Stimulated activated memory B cell treated with anti-CD40 and anti-IgM and Interleukin-4, amounts not matched to agents 10 μg/mL and 1 μg/mL and 100 μg/mL, for 72 hours (primary cell): ENCODE results near the gene FGD3.

Experiments
- ATAC-seq: fragments of 150-1000 bp; cut with Tn5 transposase; 2 replicates; pipeline ENCODE4 v1.10.0; 2021
- H3K27ac Mint-ChIP-seq: one replicate; pipeline ENCODE4 v1.8.0; 2022; ENCODE audit warnings: mild to moderate bottlenecking, mixed read lengths
- H3K27me3 Mint-ChIP-seq: one replicate; pipeline ENCODE4 v1.8.0; 2022; ENCODE audit warnings: mixed read lengths
- H3K36me3 Mint-ChIP-seq: one replicate; pipeline ENCODE4 v1.8.0; 2022; ENCODE audit warnings: mixed read lengths
- H3K4me1 Mint-ChIP-seq: one replicate; pipeline ENCODE4 v1.8.0; 2022; ENCODE audit warnings: mixed read lengths
- H3K4me3 Mint-ChIP-seq: one replicate; pipeline ENCODE4 v1.8.0; 2022; ENCODE audit warnings: mild to moderate bottlenecking, moderate library complexity, mixed read lengths
- H3K9me3 Mint-ChIP-seq: one replicate; pipeline ENCODE4 v1.8.0; 2022; ENCODE audit warnings: mixed read lengths

Gene FGD3

GRCh38 chr9:92965759-92966517 lies 18.6 kb downstream of the FGD3 start:
- ATAC-seq, result no peak
- peaks cover 81% of the 10 kb centered on the region for H3K4me1 Mint-ChIP-seq

GRCh38 chr9:92966518-92966800 lies 19.1 kb downstream of the FGD3 start:
- peak overlapping the region; percentile 96 for H3K4me3 Mint-ChIP-seq
- H3K9me3 Mint-ChIP-seq, result no peaks in the 10 kb centered on the region
- no peak for ATAC-seq
- H3K27me3 Mint-ChIP-seq, result no peaks in the 10 kb centered on the region
- H3K27ac Mint-ChIP-seq, result peak overlapping the region; percentile 96
- H3K4me1 Mint-ChIP-seq, result peaks cover 86% of the 10 kb centered on the region
- H3K36me3 Mint-ChIP-seq, result peaks cover 18% of the 10 kb centered on the region

More at GRCh38 chr9:92965759-92966517, 18.6 kb downstream of the FGD3 start:
- peaks cover 21% of the 10 kb centered on the region for H3K36me3 Mint-ChIP-seq
- no peaks in the 10 kb centered on the region for H3K27me3 Mint-ChIP-seq
- peak overlapping the region; percentile 96 for H3K4me3 Mint-ChIP-seq
- peak overlapping the region; percentile 96 for H3K27ac Mint-ChIP-seq
- no peaks in the 10 kb centered on the region for H3K9me3 Mint-ChIP-seq

GRCh38 chr9:92968081-92968480 lies 20.8 kb downstream of the FGD3 start:
- no peak overlapping the region for H3K4me3 Mint-ChIP-seq
- peaks cover 90% of the 10 kb centered on the region for H3K4me1 Mint-ChIP-seq
- H3K36me3 Mint-ChIP-seq, result peaks cover 10% of the 10 kb centered on the region
- no peaks in the 10 kb centered on the region for H3K9me3 Mint-ChIP-seq
- no peaks in the 10 kb centered on the region for H3K27me3 Mint-ChIP-seq
- H3K27ac Mint-ChIP-seq, result peak overlapping the region; percentile 21
- ATAC-seq, result no peak

GRCh38 chr9:92969516-92970466 lies 22.5 kb downstream of the FGD3 start:
- Mint-ChIP-seq H3K27ac (peak overlapping the region; percentile 21), H3K4me1 (peaks cover 95% of the 10 kb centered on the region), H3K27me3 (no peaks in the 10 kb centered on the region), H3K9me3 (no peaks in the 10 kb centered on the region), H3K4me3 (no peak overlapping the region), H3K36me3 (peaks cover 17% of the 10 kb centered on the region)
- no peak for ATAC-seq

- Mint-ChIP-seq H3K4me3 (no peak overlapping the region), H3K36me3 (peaks cover 16% of the 10 kb centered on the region), H3K4me1 (peaks cover 90% of the 10 kb centered on the region), H3K27me3 (no peaks in the 10 kb centered on the region), H3K27ac (no peak overlapping the region), H3K9me3 (no peaks in the 10 kb centered on the region)
- no peak for ATAC-seq
Observed at GRCh38 chr9:92970467-92970923, 23.2 kb downstream of the FGD3 start.

GRCh38 chr9:92971121-92971520 lies 23.8 kb downstream of the FGD3 start:
- ATAC-seq, result no peak
- H3K4me1 Mint-ChIP-seq, result peaks cover 88% of the 10 kb centered on the region
- peak overlapping the region; percentile 40 for H3K27ac Mint-ChIP-seq
- H3K4me3 Mint-ChIP-seq, result no peak overlapping the region
- H3K27me3 Mint-ChIP-seq, result no peaks in the 10 kb centered on the region
- H3K36me3 Mint-ChIP-seq, result peaks cover 22% of the 10 kb centered on the region
- no peaks in the 10 kb centered on the region for H3K9me3 Mint-ChIP-seq

GRCh38 chr9:92971776-92972175 lies 24.5 kb downstream of the FGD3 start:
- Mint-ChIP-seq H3K27ac (no peak overlapping the region), H3K4me3 (no peak overlapping the region), H3K9me3 (no peaks in the 10 kb centered on the region), H3K36me3 (peaks cover 29% of the 10 kb centered on the region), H3K27me3 (no peaks in the 10 kb centered on the region), H3K4me1 (peaks cover 88% of the 10 kb centered on the region)
- ATAC-seq, result no peak

GRCh38 chr9:92973700-92974099 lies 26.4 kb downstream of the FGD3 start:
- Mint-ChIP-seq H3K27ac (peak overlapping the region; percentile 42), H3K4me1 (peaks cover 81% of the 10 kb centered on the region), H3K9me3 (no peaks in the 10 kb centered on the region), H3K27me3 (no peaks in the 10 kb centered on the region), H3K4me3 (no peak overlapping the region), H3K36me3 (peaks cover 34% of the 10 kb centered on the region)
- ATAC-seq, result no peak

- Mint-ChIP-seq H3K27me3 (no peaks in the 10 kb centered on the region), H3K4me1 (peaks cover 81% of the 10 kb centered on the region), H3K36me3 (peaks cover 40% of the 10 kb centered on the region), H3K27ac (no peak overlapping the region), H3K9me3 (no peaks in the 10 kb centered on the region), H3K4me3 (no peak overlapping the region)
- ATAC-seq, result no peak
Observed at GRCh38 chr9:92974161-92974661, 26.9 kb downstream of the FGD3 start.

GRCh38 chr9:92974761-92975755 lies 27.7 kb downstream of the FGD3 start:
- Mint-ChIP-seq H3K36me3 (peaks cover 48% of the 10 kb centered on the region), H3K27ac (peak overlapping the region; percentile 46), H3K4me3 (no peak overlapping the region)

GRCh38 chr9:92976431-92976830 lies 29.1 kb downstream of the FGD3 start:
- Mint-ChIP-seq H3K27me3 (no peaks in the 10 kb centered on the region), H3K36me3 (peaks cover 57% of the 10 kb centered on the region), H3K4me3 (no peak overlapping the region), H3K9me3 (no peaks in the 10 kb centered on the region), H3K4me1 (peaks cover 77% of the 10 kb centered on the region), H3K27ac (no peak overlapping the region)
- ATAC-seq, result no peak

More at GRCh38 chr9:92974761-92975755, 27.7 kb downstream of the FGD3 start:
- no peak for ATAC-seq
- Mint-ChIP-seq H3K4me1 (peaks cover 81% of the 10 kb centered on the region), H3K9me3 (no peaks in the 10 kb centered on the region), H3K27me3 (no peaks in the 10 kb centered on the region)

GRCh38 chr9:92977279-92977678 lies 30.0 kb downstream of the FGD3 start:
- peaks cover 66% of the 10 kb centered on the region for H3K36me3 Mint-ChIP-seq
- no peak overlapping the region for H3K27ac Mint-ChIP-seq
- no peak overlapping the region for H3K4me3 Mint-ChIP-seq
- H3K27me3 Mint-ChIP-seq, result no peaks in the 10 kb centered on the region
- peaks cover 78% of the 10 kb centered on the region for H3K4me1 Mint-ChIP-seq
- H3K9me3 Mint-ChIP-seq, result no peaks in the 10 kb centered on the region
- ATAC-seq, result no peak

GRCh38 chr9:92978345-92978875 lies 31.1 kb downstream of the FGD3 start:
- Mint-ChIP-seq H3K27ac (no peak overlapping the region), H3K36me3 (peaks cover 70% of the 10 kb centered on the region), H3K27me3 (no peaks in the 10 kb centered on the region)

GRCh38 chr9:92979283-92980056 lies 32.1 kb downstream of the FGD3 start:
- ATAC-seq, result no peak
- no peak overlapping the region for H3K4me3 Mint-ChIP-seq
- peaks cover 61% of the 10 kb centered on the region for H3K4me1 Mint-ChIP-seq
- no peak overlapping the region for H3K27ac Mint-ChIP-seq
- peaks cover 76% of the 10 kb centered on the region for H3K36me3 Mint-ChIP-seq
- H3K9me3 Mint-ChIP-seq, result peaks cover 2% of the 10 kb centered on the region
- H3K27me3 Mint-ChIP-seq, result no peaks in the 10 kb centered on the region

More at GRCh38 chr9:92978345-92978875, 31.1 kb downstream of the FGD3 start:
- Mint-ChIP-seq H3K9me3 (no peaks in the 10 kb centered on the region), H3K4me3 (no peak overlapping the region), H3K4me1 (peaks cover 68% of the 10 kb centered on the region)
- ATAC-seq, result no peak
